ENCODE measurements around the gene IRF2BPL.
"Not testable (repeated sequence)": the region's sequence is repeated elsewhere in the genome, so short reads cannot be mapped to it uniquely, and the experiment has no call there.

Gene IRF2BPL

DNA sequence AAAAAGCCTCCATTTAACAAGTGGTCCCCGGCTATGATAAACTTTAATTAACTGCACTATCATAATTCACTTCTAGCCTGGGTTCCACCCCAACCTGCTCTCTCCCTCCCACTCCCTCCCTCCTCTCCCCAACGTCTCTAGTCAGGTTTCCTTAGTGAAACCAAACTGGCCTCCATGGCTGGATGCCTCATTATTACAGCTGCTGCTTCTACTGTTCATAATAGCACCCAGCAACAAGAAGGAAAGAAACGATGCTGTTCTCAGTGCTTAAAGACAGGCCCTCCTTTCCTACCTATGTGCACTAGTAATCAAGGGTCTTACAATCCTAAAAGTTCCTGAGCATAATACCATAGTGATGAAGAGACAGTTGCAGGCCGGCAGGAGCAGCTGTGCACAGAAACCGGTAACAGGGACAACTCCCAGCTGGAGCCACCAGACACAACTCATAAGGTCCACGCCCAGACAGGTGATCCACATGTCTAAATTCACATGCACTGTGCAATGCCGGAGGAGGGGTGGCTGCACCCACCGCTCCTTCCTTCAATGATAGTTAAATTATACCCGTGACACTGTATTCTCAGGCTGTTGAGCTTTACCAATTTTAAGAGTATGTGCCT, 6.2 kb downstream of the IRF2BPL start:
- DNase-seq, result no peak
- in situ Hi-C loops (cut with MboI; ENCODE audit: low pct_unique_long_range_greater_than_20kb, low sequenced_read_pairs), result no loop called here

GRCh38 chr14:77021424-77021823, 7.1 kb downstream of the IRF2BPL start:
- in situ Hi-C loops (cut with MboI; ENCODE audit: low pct_unique_long_range_greater_than_20kb, low sequenced_read_pairs); DNase-seq: not testable (repeated sequence)

DNA sequence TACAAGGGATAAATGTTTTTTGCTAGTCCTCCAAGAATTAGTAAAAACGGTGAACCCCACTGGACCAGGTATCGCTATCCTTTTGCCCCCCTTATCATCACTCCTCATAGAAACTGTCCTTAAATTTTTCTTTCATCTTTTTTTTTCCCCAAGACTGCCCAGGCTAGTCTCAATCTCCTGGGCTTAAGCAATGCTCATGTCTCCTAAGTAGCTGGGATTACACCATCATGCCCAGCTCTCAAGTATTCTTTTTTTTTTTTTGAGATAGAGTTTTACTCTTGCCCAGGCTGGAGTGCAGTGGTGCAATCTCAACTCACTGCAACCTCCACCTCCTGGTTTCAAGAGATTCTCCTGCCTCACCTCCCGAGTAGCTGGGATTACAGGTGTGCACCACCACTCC, 9.7 kb downstream of the IRF2BPL start:
- in situ Hi-C loops (cut with MboI; ENCODE audit: low pct_unique_long_range_greater_than_20kb, low sequenced_read_pairs), result no loop called here
- DNase-seq, result no peak

- in situ Hi-C loops (cut with MboI; ENCODE audit: low pct_unique_long_range_greater_than_20kb, low sequenced_read_pairs), result no loop called here
- DNase-seq, result no peak
Observed at GRCh38 chr14:77017666-77018065, 10.8 kb downstream of the IRF2BPL start.

DNA sequence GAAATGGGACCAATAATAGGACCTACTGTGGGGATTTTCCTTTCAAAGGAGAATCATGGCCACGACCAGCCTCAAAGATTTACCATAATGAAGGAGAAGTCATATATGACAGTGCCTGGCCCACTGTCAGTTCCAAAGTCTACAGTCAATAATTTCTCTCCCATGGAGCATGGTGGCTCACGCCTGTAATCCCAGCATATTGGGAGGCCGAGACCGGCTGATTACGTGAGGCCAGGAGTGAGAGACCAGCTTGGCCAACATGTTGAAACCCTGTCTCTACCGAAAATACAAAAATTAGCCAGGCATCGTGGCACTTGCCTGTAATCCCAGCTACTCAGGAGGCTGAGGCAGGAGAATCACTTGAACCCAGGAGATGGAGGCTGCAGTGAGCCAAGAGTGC, 13.8 kb downstream of the IRF2BPL start:
- no peak for DNase-seq
- in situ Hi-C loops (cut with MboI; ENCODE audit: low pct_unique_long_range_greater_than_20kb, low sequenced_read_pairs), result no loop called here

DNA sequence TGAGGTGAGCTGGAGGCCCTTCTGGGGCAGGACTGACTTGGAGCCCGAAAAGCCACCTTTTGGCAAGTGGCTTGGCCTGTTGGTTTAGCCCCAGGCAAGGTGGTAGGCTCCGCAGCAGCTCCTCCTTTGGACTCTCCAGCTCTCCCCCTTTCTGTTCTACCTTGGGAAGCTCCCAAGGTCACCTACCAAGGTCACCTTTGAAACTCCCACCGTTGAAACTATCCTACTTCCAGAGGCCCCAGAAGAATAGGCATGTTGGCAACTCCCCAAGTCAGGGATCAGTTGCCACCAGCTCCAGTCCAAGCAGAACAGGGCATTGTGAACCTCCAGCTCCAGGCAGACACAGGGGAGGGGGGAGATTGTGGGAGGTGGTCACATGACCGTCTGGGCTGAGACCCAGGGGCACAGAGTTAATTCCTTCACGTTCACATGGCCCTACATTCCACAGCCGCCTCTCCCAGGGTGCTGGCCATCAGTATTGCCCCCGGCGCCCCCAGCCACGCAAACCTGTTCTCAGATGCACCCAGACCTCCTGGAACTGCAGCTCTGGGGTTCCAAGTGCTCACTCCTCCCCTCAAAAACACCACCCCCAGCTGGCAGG, 14.4 kb downstream of the IRF2BPL start:
- in situ Hi-C loops (cut with MboI; ENCODE audit: low pct_unique_long_range_greater_than_20kb, low sequenced_read_pairs), result no loop called here
- DNase-seq, result no peak

- DNase-seq, result no peak
Observed at GRCh38 chr14:77012193-77012765, 16.2 kb downstream of the IRF2BPL start.

GRCh38 chr14:77011245-77011644, 17.3 kb downstream of the IRF2BPL start:
- DNase-seq, result no peak

More at GRCh38 chr14:77012193-77012765, 16.2 kb downstream of the IRF2BPL start:
- in situ Hi-C loops (cut with MboI; ENCODE audit: low pct_unique_long_range_greater_than_20kb, low sequenced_read_pairs), result no loop called here

DNA sequence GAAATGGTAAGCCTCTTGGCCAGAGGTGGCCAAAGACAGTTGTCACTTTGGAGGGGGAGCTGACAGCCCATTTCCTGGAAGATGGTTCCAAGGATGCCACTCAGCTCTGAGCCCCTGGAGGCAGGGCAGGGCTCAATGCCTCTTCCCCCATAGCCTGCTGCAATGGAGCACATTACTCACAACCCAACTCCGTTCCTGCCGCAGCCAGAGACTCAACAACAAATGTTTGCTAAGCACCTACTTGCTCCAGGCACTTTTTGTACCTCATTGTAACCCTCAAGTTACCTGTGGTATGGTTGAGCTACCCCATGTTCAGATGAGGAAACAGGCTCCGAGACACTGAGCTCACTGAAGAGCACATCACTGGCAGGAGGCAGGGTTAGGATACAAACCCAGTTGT, 19.5 kb downstream of the IRF2BPL start:
- DNase-seq, result no peak
- in situ Hi-C loops (cut with MboI; ENCODE audit: low pct_unique_long_range_greater_than_20kb, low sequenced_read_pairs), result no loop called here

More at GRCh38 chr14:77011245-77011644, 17.3 kb downstream of the IRF2BPL start:
- in situ Hi-C loops (cut with MboI; ENCODE audit: low pct_unique_long_range_greater_than_20kb, low sequenced_read_pairs), result no loop called here

- DNase-seq, result no peak
- in situ Hi-C loops (cut with MboI; ENCODE audit: low pct_unique_long_range_greater_than_20kb, low sequenced_read_pairs), result no loop called here
Observed at GRCh38 chr14:77008541-77008940, 20.0 kb downstream of the IRF2BPL start.

GRCh38 chr14:77007975-77008421, 20.5 kb downstream of the IRF2BPL start:
- in situ Hi-C loops (cut with MboI; ENCODE audit: low pct_unique_long_range_greater_than_20kb, low sequenced_read_pairs), result no loop called here
- DNase-seq, result no peak

DNA sequence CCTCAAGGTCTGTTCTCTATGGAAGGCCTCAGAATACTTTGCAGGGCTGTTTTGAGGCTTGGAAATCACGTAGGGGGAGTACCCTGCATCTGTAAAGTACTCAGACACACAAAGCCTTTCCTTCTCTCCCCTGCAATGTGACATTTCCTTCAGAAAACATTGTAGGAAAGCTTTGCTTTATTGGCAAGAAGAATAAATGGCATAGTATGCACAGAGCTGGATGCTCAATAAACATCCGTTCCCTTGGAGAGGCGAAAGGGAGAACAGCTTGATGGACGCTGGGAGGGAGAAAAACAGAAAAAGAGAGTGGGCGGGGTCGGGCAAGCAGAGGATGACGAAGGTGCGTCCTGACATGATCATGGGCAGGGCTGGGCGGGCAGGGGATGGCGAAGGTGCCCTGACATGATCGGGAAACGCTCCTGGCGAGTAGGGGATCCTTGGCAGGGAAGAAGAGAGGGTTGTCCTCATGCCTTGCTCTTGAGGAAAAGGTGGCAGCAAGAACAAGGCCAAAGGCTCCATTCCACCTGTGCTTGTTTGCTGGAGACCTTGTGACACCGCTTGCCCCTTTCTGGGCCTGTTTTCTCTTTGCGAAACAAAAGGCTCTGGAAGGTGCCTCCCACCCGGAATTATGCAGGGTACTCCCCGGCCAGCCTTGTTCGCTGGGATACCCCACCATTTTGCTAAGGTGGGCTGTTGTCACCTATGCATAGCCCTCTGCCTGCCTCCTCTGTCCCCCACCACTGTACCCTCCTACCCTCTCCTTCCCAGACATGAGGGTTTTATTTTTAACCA, 21.1 kb downstream of the IRF2BPL start:
- no peak for DNase-seq
- in situ Hi-C loops (cut with MboI; ENCODE audit: low pct_unique_long_range_greater_than_20kb, low sequenced_read_pairs), result no loop called here

- in situ Hi-C loops (cut with MboI; ENCODE audit: low pct_unique_long_range_greater_than_20kb, low sequenced_read_pairs), result no loop called here
- DNase-seq, result no peak
Observed at GRCh38 chr14:77006132-77006531, 22.4 kb downstream of the IRF2BPL start.

DNA sequence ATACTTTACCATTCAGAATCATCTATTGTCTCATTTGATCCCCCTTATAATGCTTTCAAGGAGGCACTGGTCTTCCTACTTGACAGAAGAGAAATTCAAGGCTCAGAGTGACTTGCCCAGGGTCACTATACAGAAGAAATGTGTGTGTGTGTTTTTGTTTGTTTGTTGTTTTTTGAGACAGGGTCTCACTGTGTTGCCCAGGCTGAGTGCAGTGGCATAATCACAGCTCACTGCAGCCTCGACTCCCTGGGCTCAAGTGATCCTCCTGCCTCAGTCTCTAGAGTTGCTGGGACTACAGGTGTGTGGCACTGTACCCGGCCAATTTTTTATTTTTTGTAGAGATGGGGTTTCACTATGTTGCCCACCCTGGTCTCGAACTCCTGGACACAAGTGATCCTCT, 22.9 kb downstream of the IRF2BPL start:
- no peak for DNase-seq
- in situ Hi-C loops (cut with MboI; ENCODE audit: low pct_unique_long_range_greater_than_20kb, low sequenced_read_pairs), result no loop called here

GRCh38 chr14:77004711-77005460, 23.6 kb downstream of the IRF2BPL start:
- in situ Hi-C loops (cut with MboI; ENCODE audit: low pct_unique_long_range_greater_than_20kb, low sequenced_read_pairs), result no loop called here
- DNase-seq, result no peak

DNA sequence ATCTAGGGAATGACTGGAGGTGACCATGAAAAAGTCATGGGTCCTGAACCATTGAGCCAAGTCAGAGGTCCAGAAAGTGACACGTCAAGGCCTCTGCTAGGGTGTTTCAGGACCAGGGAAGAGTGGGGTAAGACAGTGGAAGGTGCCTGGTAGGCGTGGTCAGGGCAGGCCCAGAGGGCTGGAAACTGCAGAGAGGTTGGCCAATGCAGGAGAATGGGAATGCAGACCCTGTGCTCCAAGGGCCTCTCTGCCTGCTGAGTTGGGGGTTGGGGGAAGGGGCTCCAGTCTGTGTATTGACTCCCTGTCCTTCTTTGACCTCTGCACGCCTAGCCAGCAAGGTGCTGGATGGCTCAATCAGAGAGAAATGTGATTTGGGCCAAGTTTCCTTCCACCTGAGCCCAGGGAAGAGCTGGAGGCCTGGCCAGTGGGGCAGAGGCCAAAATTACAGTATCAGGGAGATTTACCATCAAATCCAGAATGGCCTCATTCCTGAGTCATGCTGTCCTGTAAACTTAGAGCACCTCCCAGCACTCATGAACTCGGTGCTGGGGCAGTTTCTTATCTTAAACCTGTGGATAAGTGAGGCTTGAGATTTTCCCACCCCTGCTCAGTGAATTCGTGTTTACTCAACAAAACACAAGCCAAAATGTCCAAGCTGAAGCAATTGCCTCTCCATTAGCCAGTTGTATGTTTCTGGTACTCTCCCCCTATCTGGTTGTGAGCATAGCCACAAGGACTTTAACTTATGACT, 24.4 kb downstream of the IRF2BPL start:
- DNase-seq, result no peak
- in situ Hi-C loops (cut with MboI; ENCODE audit: low pct_unique_long_range_greater_than_20kb, low sequenced_read_pairs), result no loop called here

GRCh38 chr14:77002889-77003288, 25.6 kb downstream of the IRF2BPL start:
- DNase-seq, result no peak
- in situ Hi-C loops (cut with MboI; ENCODE audit: low pct_unique_long_range_greater_than_20kb, low sequenced_read_pairs), result no loop called here

GRCh38 chr14:77002335-77002734, 26.2 kb downstream of the IRF2BPL start:
- in situ Hi-C loops (cut with MboI; ENCODE audit: low pct_unique_long_range_greater_than_20kb, low sequenced_read_pairs), result no loop called here
- DNase-seq, result no peak
